ENCODE results near the gene LGI1. TPM values are rescaled to one million over a fixed set of nuclear protein-coding genes. Genes with fewer than 3 reads are reported as not detected.

LGI1 gene
- total RNA-seq, 6 experiments from 2014 or later = not detected

DNA sequence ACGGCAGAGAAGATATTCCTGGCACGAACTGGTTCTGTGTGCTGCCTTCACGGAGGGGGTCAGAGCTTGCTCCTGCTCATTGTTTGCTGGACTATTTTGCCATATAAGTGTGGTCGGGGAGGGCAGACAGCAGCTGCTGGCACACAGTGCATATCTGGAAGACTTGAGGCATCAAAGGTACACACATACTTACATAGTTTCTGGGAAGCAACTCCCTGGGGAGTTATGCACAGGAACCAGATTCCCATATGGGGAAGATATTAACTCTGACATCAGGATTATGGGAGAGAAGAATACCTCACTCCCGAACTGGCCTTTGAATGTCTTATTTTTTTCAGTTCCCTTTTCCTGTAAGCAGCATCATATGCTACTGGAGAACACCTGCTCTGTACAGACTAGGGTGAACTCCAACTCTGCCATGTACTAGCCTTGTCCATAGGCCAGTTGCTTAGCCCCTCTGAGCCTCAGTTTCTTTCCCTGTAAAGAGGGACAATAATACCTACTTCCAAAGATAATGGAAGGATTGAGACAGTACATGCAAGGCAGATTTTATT lies 41.5 kb downstream of the LGI1 start:
- Mint-ChIP-seq H3K4me1 (ENCODE audit: low read depth) (no peaks in the 10 kb centered on the region), H3K4me3 (no peak overlapping the region), H3K27ac (no peak overlapping the region), H3K36me3 (ENCODE audit: low read depth) (no peaks in the 10 kb centered on the region), H3K27me3 (ENCODE audit: insufficient read depth) (peaks cover 21% of the 10 kb centered on the region), H3K9me3 (no peaks in the 10 kb centered on the region)
- DNase-seq = no peak
- TF ChIP-seq, protein P1, sequence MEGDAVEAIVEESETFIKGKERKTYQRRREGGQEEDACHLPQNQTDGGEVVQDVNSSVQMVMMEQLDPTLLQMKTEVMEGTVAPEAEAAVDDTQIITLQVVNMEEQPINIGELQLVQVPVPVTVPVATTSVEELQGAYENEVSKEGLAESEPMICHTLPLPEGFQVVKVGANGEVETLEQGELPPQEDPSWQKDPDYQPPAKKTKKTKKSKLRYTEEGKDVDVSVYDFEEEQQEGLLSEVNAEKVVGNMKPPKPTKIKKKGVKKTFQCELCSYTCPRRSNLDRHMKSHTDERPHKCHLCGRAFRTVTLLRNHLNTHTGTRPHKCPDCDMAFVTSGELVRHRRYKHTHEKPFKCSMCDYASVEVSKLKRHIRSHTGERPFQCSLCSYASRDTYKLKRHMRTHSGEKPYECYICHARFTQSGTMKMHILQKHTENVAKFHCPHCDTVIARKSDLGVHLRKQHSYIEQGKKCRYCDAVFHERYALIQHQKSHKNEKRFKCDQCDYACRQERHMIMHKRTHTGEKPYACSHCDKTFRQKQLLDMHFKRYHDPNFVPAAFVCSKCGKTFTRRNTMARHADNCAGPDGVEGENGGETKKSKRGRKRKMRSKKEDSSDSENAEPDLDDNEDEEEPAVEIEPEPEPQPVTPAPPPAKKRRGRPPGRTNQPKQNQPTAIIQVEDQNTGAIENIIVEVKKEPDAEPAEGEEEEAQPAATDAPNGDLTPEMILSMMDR (IDR thresholded peaks at IDR 0.05) = no peak

DNA sequence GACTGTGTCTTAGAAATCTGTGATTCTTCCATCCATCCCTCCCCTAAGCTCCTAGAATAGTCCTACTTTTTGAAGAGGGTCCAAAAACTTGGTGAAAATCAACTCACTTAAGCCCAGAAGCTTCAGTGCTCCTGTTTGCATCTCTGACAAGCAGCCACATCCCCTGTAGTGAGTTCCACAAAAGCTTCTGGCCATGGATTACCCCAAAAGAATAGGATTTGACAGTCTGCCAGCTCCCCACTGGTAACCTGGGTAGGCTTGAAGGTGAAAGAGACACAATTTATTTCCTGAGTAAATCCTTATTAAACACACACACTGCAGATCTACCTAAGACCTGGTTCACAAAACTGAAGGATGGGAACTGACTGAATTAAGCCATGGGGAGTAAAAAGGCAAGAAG lies 46.5 kb downstream of the LGI1 start:
- no peaks in the 10 kb centered on the region for H3K36me3 Mint-ChIP-seq (ENCODE audit: low read depth)
- TF ChIP-seq, protein P1 (IDR thresholded peaks at IDR 0.05) = no peak
- DNase-seq = no peak
- no peak overlapping the region for H3K4me3 Mint-ChIP-seq
- no peaks in the 10 kb centered on the region for H3K9me3 Mint-ChIP-seq
- H3K4me1 Mint-ChIP-seq (ENCODE audit: low read depth) = no peaks in the 10 kb centered on the region
- no peak overlapping the region for H3K27ac Mint-ChIP-seq
- peaks cover 16% of the 10 kb centered on the region for H3K27me3 Mint-ChIP-seq (ENCODE audit: insufficient read depth)

DNA sequence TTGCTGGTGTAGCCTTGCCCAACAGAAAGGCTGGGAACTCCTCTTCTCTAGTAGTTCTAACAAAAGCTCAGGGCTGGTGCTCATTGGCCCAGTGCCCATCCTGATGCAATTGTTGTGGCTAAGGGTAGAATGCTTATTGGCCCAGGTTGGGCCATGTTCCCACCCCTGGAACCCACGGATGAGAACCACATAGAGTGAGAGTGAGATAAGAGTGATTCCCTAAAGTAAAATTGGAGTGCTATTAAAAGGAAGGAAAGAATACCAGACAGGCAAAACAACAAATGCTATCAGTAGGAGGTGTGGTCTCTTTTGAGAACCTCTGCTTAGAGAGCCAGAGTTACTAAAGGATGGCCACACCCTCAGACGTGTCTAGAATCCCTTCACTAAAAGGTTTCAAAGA lies 49.2 kb downstream of the LGI1 start:
- Mint-ChIP-seq H3K27me3 (ENCODE audit: insufficient read depth) (peaks cover 8% of the 10 kb centered on the region), H3K27ac (no peak overlapping the region), H3K4me1 (ENCODE audit: low read depth) (no peaks in the 10 kb centered on the region), H3K4me3 (no peak overlapping the region), H3K36me3 (ENCODE audit: low read depth) (no peaks in the 10 kb centered on the region), H3K9me3 (no peaks in the 10 kb centered on the region)
- DNase-seq = no peak
- TF ChIP-seq, protein P1 (IDR thresholded peaks at IDR 0.05) = no peak

DNA sequence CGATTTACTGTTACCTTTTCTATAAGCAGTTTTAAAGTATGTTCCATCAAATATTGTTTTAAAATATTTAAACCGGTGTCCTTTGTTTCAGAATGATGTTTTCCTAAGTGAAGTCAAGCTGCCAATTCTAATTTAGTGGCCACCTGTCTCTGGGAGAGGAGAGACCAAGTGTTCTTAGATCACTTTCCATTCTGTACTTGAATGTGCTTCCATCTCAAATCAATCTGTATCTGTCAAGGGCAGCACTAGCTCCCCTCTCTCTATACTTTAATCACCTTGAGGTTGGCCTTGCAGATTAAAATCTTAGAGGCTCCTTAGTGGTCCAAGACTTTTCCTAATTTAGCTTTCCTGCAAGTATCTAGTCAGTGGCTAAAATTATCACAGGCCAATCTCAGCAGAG lies 49.6 kb downstream of the LGI1 start:
- Mint-ChIP-seq H3K36me3 (ENCODE audit: low read depth) (no peaks in the 10 kb centered on the region), H3K4me3 (no peak overlapping the region), H3K27ac (no peak overlapping the region), H3K9me3 (no peaks in the 10 kb centered on the region), H3K4me1 (ENCODE audit: low read depth) (no peaks in the 10 kb centered on the region), H3K27me3 (ENCODE audit: insufficient read depth) (peaks cover 8% of the 10 kb centered on the region; the same call in 1 of the 2 replicates)
- no peak for DNase-seq
- TF ChIP-seq, protein P1 (IDR thresholded peaks at IDR 0.05) = no peak

DNA sequence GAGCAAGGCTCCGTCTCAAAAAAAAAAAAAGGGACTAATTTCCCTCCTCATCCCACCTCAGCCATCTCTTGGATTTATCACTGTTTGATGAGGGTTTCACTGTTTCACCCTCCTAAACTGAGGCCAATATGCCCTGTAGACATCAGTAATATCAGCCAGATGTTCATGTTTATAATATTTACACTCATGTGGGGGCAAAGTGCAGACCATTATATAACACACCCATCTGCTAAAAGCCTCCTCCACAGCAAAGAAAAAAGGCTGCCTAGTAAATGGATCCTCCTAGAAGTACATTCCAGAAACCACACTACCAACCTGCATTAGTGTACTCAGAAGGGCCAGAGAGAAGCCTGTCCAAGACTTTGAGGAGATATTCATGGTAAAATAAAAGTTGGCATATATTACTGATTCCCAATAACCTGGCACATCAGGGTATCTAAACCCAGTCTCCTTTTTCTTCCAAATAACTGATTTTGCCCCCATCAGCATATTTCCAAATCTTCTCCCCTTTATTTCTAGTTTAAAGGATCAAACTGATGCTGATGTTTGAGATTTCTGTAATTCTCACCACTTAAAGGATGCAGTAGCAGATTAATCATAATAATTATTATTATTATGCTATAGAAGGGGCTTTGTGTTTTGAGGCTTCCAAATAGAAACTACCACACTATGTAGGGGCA lies 55.1 kb downstream of the LGI1 start:
- no peak for DNase-seq
- H3K36me3 Mint-ChIP-seq (ENCODE audit: low read depth) = no peaks in the 10 kb centered on the region
- peaks cover 5% of the 10 kb centered on the region; the same call in 1 of the 2 replicates for H3K27me3 Mint-ChIP-seq (ENCODE audit: insufficient read depth)
- H3K27ac Mint-ChIP-seq = no peak overlapping the region
- no peaks in the 10 kb centered on the region for H3K9me3 Mint-ChIP-seq
- TF ChIP-seq, protein P1 (IDR thresholded peaks at IDR 0.05) = no peak
- peaks cover 36% of the 10 kb centered on the region for H3K4me1 Mint-ChIP-seq (ENCODE audit: low read depth)
- no peak overlapping the region for H3K4me3 Mint-ChIP-seq

Measured in HFFc6 (cell line).